Stimulated activated memory B cell treated with anti-CD40 and anti-IgM and Interleukin-4, amounts not matched to agents 10 μg/mL and 1 μg/mL and 100 μg/mL, for 72 hours (primary cell): ENCODE measurements around the gene ZNF827.

Source experiments
- ATAC-seq: fragments of 150-1000 bp; cut with Tn5 transposase; 2 replicates; pipeline ENCODE4 v1.10.0; 2021
- H3K27ac Mint-ChIP-seq: one replicate; pipeline ENCODE4 v1.8.0; 2022; ENCODE audit warnings: mild to moderate bottlenecking, mixed read lengths
- H3K27me3 Mint-ChIP-seq: one replicate; pipeline ENCODE4 v1.8.0; 2022; ENCODE audit warnings: mixed read lengths
- H3K36me3 Mint-ChIP-seq: one replicate; pipeline ENCODE4 v1.8.0; 2022; ENCODE audit warnings: mixed read lengths
- H3K4me1 Mint-ChIP-seq: one replicate; pipeline ENCODE4 v1.8.0; 2022; ENCODE audit warnings: mixed read lengths
- H3K4me3 Mint-ChIP-seq: one replicate; pipeline ENCODE4 v1.8.0; 2022; ENCODE audit warnings: mild to moderate bottlenecking, moderate library complexity, mixed read lengths
- H3K9me3 Mint-ChIP-seq: one replicate; pipeline ENCODE4 v1.8.0; 2022; ENCODE audit warnings: mixed read lengths

ZNF827 gene

DNA sequence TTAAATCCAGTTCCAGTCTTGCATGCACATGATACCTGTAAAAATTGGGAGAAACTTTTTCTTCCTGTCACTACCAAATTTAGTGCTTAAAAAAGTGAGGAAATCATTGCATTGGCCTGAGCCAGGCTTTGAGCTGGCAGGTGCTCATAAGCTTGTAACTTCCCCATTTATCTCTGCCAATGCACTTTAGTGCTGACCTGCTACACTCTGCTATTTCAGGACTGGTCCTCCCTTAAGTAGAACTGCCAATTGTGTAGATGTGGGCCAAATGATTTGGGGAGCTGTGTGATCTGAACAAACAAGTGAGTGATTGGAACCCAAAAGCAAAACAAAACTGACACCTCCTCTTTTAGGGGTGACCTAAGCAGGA, 51.8 kb downstream of the ZNF827 start:
- no peak overlapping the region for H3K4me3 Mint-ChIP-seq
- H3K4me1 Mint-ChIP-seq, result peaks cover 81% of the 10 kb centered on the region
- H3K27me3 Mint-ChIP-seq, result no peaks in the 10 kb centered on the region
- H3K9me3 Mint-ChIP-seq, result no peaks in the 10 kb centered on the region
- peak; percentile 61 for ATAC-seq
- no peak overlapping the region for H3K27ac Mint-ChIP-seq
- H3K36me3 Mint-ChIP-seq, result peaks cover 40% of the 10 kb centered on the region

DNA sequence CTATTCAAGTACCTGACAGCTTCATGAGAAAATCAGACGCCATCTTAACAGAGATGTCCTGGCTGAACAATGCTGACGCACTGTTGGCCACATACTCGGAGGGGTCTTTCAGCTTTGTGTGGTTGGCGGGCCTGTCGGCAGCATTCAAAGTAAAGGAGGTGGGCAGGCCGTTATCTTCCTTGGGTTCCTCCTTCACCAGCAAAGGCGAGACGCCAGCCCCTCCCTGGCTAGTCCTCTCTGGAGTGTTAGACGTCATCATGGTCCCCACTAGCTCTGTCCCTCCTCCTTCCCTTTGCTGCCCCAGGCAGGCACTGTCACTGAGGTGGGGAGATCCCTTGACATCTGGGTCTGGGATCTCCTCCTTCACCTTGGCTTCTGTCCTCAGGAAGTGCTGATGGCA, 53.0 kb downstream of the ZNF827 start:
- no peaks in the 10 kb centered on the region for H3K9me3 Mint-ChIP-seq
- H3K27me3 Mint-ChIP-seq, result no peaks in the 10 kb centered on the region
- peaks cover 39% of the 10 kb centered on the region for H3K36me3 Mint-ChIP-seq
- ATAC-seq, result no peak
- peaks cover 75% of the 10 kb centered on the region for H3K4me1 Mint-ChIP-seq
- no peak overlapping the region for H3K27ac Mint-ChIP-seq
- H3K4me3 Mint-ChIP-seq, result no peak overlapping the region

DNA sequence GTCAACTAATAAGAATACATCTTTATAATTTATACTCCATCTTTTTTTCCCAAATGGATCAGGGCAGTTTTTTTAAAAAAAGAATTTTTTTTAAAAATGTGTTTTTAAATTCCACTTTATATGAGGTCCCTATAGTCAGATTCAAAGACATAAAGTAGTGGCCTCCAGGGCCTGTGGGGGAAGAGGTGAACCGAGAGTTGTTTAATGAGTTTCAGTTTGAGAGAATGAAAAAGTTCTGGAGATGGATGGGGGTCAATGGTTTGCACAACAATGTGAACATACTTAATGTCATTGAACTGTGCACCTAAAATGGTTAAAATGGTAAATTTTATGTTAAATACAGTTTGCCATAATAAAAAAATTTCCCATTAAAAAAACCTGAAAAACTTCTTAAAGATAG, 53.8 kb downstream of the ZNF827 start:
- H3K36me3 Mint-ChIP-seq, result peaks cover 35% of the 10 kb centered on the region
- H3K4me1 Mint-ChIP-seq, result peaks cover 69% of the 10 kb centered on the region
- no peak overlapping the region for H3K4me3 Mint-ChIP-seq
- H3K27me3 Mint-ChIP-seq, result no peaks in the 10 kb centered on the region
- no peaks in the 10 kb centered on the region for H3K9me3 Mint-ChIP-seq
- H3K27ac Mint-ChIP-seq, result no peak overlapping the region
- ATAC-seq, result peak; percentile 60

- Mint-ChIP-seq H3K4me3 (no peak overlapping the region), H3K4me1 (peaks cover 72% of the 10 kb centered on the region), H3K9me3 (no peaks in the 10 kb centered on the region), H3K36me3 (peaks cover 43% of the 10 kb centered on the region), H3K27me3 (no peaks in the 10 kb centered on the region), H3K27ac (peak overlapping the region; percentile 32)
- no peak for ATAC-seq
Measured at GRCh38 chr4:145883101-145883694, 55.4 kb downstream of the ZNF827 start.

DNA sequence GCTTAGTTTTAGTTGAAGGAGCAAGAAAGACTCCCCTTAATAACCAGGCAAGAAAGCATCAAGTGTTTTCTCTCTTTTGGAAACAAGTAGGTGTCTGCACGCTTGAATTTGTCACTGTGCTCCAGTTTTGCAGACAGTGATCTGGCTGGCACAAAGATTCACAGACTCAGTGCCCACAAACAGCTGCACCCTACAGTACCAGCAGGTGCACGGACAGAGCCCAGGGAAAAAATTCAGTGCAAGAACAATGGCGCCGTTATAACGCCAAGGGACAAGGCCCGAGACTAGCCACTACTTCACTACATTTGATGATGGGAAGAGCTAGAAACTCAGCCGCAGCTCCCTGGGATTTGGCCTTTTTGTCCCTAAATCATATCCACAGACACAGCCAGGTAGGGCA, 56.0 kb downstream of the ZNF827 start:
- H3K9me3 Mint-ChIP-seq, result no peaks in the 10 kb centered on the region
- H3K4me3 Mint-ChIP-seq, result no peak overlapping the region
- H3K36me3 Mint-ChIP-seq, result peaks cover 48% of the 10 kb centered on the region
- ATAC-seq, result no peak
- no peaks in the 10 kb centered on the region for H3K27me3 Mint-ChIP-seq
- H3K4me1 Mint-ChIP-seq, result peaks cover 68% of the 10 kb centered on the region
- no peak overlapping the region for H3K27ac Mint-ChIP-seq

DNA sequence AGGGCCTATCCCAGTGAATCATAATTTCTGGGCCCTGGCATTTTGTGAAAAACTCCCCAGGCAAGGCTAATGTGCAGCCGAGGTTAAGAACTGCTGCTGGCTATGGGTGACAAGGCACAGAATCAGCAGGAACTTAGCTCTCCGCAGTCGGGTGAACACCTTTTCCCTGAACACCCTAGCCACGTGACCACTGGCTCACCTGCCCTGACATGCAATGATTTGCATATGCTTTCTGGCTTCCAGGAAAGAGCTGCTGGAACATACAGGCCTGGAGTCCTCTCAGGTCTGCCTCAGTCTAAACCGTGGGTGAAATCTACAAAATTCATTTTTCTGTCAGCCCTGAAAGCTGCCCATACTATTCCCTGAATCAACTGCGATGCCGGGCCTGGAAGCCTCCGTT, 56.6 kb downstream of the ZNF827 start:
- H3K27me3 Mint-ChIP-seq, result no peaks in the 10 kb centered on the region
- peaks cover 61% of the 10 kb centered on the region for H3K4me1 Mint-ChIP-seq
- H3K27ac Mint-ChIP-seq, result peak overlapping the region; percentile 30
- peak; percentile 68 for ATAC-seq
- no peak overlapping the region for H3K4me3 Mint-ChIP-seq
- no peaks in the 10 kb centered on the region for H3K9me3 Mint-ChIP-seq
- H3K36me3 Mint-ChIP-seq, result peaks cover 50% of the 10 kb centered on the region

- H3K4me3 Mint-ChIP-seq, result no peak overlapping the region
- H3K36me3 Mint-ChIP-seq, result peaks cover 54% of the 10 kb centered on the region
- ATAC-seq, result no peak
- H3K4me1 Mint-ChIP-seq, result peaks cover 57% of the 10 kb centered on the region
- no peaks in the 10 kb centered on the region for H3K9me3 Mint-ChIP-seq
- H3K27me3 Mint-ChIP-seq, result no peaks in the 10 kb centered on the region
- peak overlapping the region; percentile 30 for H3K27ac Mint-ChIP-seq
Measured at GRCh38 chr4:145881576-145881975, 57.0 kb downstream of the ZNF827 start.

DNA sequence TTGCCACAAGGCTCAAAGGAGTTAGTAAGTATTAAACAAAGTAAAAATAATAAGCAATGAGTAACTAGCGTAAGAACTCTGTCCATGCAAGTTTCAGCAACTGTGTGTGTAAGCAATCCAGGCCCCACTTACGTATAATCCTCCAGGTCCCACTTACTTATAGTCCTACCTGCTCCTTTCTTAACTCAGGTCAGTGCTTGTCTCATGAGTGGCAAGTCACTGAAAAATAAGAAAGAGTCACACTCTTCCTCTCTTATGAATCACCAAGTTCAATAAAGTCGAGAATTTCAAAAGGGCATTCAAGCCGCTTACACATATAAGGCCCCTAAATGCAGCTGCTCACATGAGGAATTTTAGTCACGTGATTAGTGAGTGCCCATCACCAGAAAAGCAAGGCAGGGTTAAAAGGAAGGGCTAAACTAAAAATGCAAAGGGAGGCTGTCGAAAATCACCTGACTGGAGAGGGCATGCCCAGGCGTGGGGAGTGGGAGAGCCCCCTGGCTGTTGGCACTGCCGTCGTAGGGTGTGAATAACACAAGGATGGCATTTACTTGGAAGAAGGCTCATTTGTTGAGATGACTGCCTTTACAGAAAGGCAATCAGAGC, 58.2 kb downstream of the ZNF827 start:
- Mint-ChIP-seq H3K4me1 (peaks cover 46% of the 10 kb centered on the region), H3K4me3 (no peak overlapping the region), H3K9me3 (no peaks in the 10 kb centered on the region), H3K27me3 (no peaks in the 10 kb centered on the region), H3K27ac (no peak overlapping the region), H3K36me3 (peaks cover 47% of the 10 kb centered on the region)
- ATAC-seq, result no peak

DNA sequence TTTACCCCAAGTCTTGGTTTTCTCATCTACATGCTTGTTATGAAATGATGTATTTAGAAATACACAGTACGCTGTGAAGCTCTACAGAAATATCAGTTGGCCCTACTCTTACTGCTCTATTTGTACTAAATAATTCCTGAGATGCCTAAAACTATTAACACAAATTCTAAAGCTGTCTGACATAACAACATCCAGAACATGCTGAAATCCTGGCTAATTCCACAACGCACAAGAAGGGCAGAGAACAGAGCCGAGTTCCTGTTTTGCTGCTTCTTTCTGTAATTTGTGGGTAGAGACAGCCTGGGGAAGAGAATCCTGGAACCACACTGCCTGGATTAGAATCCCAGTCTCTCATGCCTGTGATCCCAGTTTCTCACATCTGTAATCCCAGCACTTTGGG, 59.0 kb downstream of the ZNF827 start:
- no peak for ATAC-seq
- Mint-ChIP-seq H3K9me3 (no peaks in the 10 kb centered on the region), H3K4me3 (no peak overlapping the region), H3K27ac (no peak overlapping the region), H3K36me3 (peaks cover 43% of the 10 kb centered on the region), H3K4me1 (peaks cover 40% of the 10 kb centered on the region), H3K27me3 (no peaks in the 10 kb centered on the region)

- H3K27me3 Mint-ChIP-seq, result no peaks in the 10 kb centered on the region
- H3K9me3 Mint-ChIP-seq, result no peaks in the 10 kb centered on the region
- peaks cover 31% of the 10 kb centered on the region for H3K4me1 Mint-ChIP-seq
- H3K27ac Mint-ChIP-seq, result no peak overlapping the region
- H3K36me3 Mint-ChIP-seq, result peaks cover 40% of the 10 kb centered on the region
- no peak overlapping the region for H3K4me3 Mint-ChIP-seq
- ATAC-seq, result no peak
Measured at GRCh38 chr4:145878501-145879435, 59.9 kb downstream of the ZNF827 start.

GRCh38 chr4:145876531-145877180, 62.0 kb downstream of the ZNF827 start:
- Mint-ChIP-seq H3K4me1 (peaks cover 19% of the 10 kb centered on the region), H3K9me3 (no peaks in the 10 kb centered on the region), H3K27me3 (no peaks in the 10 kb centered on the region), H3K4me3 (no peak overlapping the region), H3K36me3 (peaks cover 49% of the 10 kb centered on the region), H3K27ac (no peak overlapping the region)
- ATAC-seq, result no peak

GRCh38 chr4:145873901-145874300, 64.7 kb downstream of the ZNF827 start:
- ATAC-seq, result no peak
- H3K27me3 Mint-ChIP-seq, result no peaks in the 10 kb centered on the region
- peaks cover 37% of the 10 kb centered on the region for H3K4me1 Mint-ChIP-seq
- H3K27ac Mint-ChIP-seq, result no peak overlapping the region
- H3K9me3 Mint-ChIP-seq, result no peaks in the 10 kb centered on the region
- peaks cover 47% of the 10 kb centered on the region for H3K36me3 Mint-ChIP-seq
- H3K4me3 Mint-ChIP-seq, result no peak overlapping the region

- Mint-ChIP-seq H3K9me3 (no peaks in the 10 kb centered on the region), H3K27ac (no peak overlapping the region), H3K27me3 (no peaks in the 10 kb centered on the region), H3K4me3 (no peak overlapping the region), H3K4me1 (peaks cover 35% of the 10 kb centered on the region), H3K36me3 (peaks cover 29% of the 10 kb centered on the region)
- ATAC-seq, result no peak
Measured at GRCh38 chr4:145871209-145871608, 67.4 kb downstream of the ZNF827 start.

GRCh38 chr4:145870155-145871020, 68.2 kb downstream of the ZNF827 start:
- no peak overlapping the region for H3K4me3 Mint-ChIP-seq

More at GRCh38 chr4:145870155-145871020, 68.2 kb downstream of the ZNF827 start:
- no peaks in the 10 kb centered on the region for H3K27me3 Mint-ChIP-seq
- H3K4me1 Mint-ChIP-seq, result peaks cover 43% of the 10 kb centered on the region
- no peaks in the 10 kb centered on the region for H3K9me3 Mint-ChIP-seq
- no peak for ATAC-seq
- H3K36me3 Mint-ChIP-seq, result peaks cover 37% of the 10 kb centered on the region
- no peak overlapping the region for H3K27ac Mint-ChIP-seq
